Dermis blood vessel endothelial cell (primary cell): ENCODE results near the gene CWC27. TPM values are rescaled to one million over a fixed set of nuclear protein-coding genes. Genes with fewer than 3 reads are reported as not detected.

Experiments used
- total RNA-seq: library from RNA; depleted of rRNA; stranded (reverse); fragments of >200 nt; gene quantifications from 2 replicates; pipeline ENCODE4 v1.2.3, GENCODE V29; 2014

The CWC27 gene
- total RNA-seq, 1 donor from 2014 or later, result 9.7 TPM

Other genes starting within 250 kb of the CWC27 start
- not detected in 2 replicates for gene SHISAL2B, start 78.4 kb upstream of the CWC27 start, total RNA-seq
- gene SREK1IP1, start 239 bp upstream of the CWC27 start, total RNA-seq, result 12.1 and 13.4 TPM in 2 replicates